ENCODE results near the gene GOLPH3L. TPM values are rescaled to one million over a fixed set of nuclear protein-coding genes. Genes with fewer than 3 reads are reported as not detected.

GOLPH3L gene
- total RNA-seq = 10 to 100 TPM; 16.2 to 23.9 (median 21.6) TPM

GRCh38 chr1:150696995-150697927 lies at the start of gene GOLPH3L:
Gene GOLPH3L (minus strand): TSS chr1:150697154. CDS start chr1:150694838, 2,316 bp downstream.
- 1% methylated on average over 18 of the region's 18 CpGs for WGBS
- H3K27me3 ChIP-seq = no peaks in the 10 kb centered on the region
- no peaks in the 10 kb centered on the region for H3K9me3 ChIP-seq
- intact Hi-C loops (cut with DNase I) = loop anchor here (10.0 kb wide), 1 partner anchor 308 kb away; the partner anchor contains the start of genes MINDY1 and PRUNE1
- H3K36me3 ChIP-seq = peaks cover 5 to 22% (median 17%) of the 10 kb centered on the region in 4 donors
- TF ChIP-seq POLR2AphosphoS5 (IDR thresholded peaks at IDR 0.05) = peak; percentile 84 to 91
- TF ChIP-seq CTCF (IDR thresholded peaks at IDR 0.05) = peak in 1 of 3 experiments; percentile 29
- no peak for TF ChIP-seq EP300 (IDR thresholded peaks at IDR 0.05)
- H3K4me3 ChIP-seq = peak within 1 kb of the TSS; percentile 66 to 75 (median 69)
- DNase-seq (ENCODE audit: extremely low spot score) = peak; percentile 97
- peak within 1 kb of the TSS; percentile 69 to 81 (median 78) for H3K27ac ChIP-seq (replicated peaks in 1 of 4)
- H3K4me1 ChIP-seq = peaks cover 14 to 37% (median 33%) of the 10 kb centered on the region in 4 donors

GRCh38 chr1:150730130-150730721 lies 33.3 kb upstream of the GOLPH3L start:
- Histone ChIP-seq H3K27me3 (no peaks in the 10 kb centered on the region), H3K9me3 (no peaks in the 10 kb centered on the region), H3K4me3 (no peak overlapping the region), H3K27ac (replicated peaks in 1 of 4) (no peak overlapping the region), H3K36me3 (no peaks in the 10 kb centered on the region), H3K4me1 (no peaks in the 10 kb centered on the region)
- intact Hi-C loops (cut with DNase I) = no loop called here
- TF ChIP-seq POLR2AphosphoS5 (IDR thresholded peaks at IDR 0.05) (no peak), CTCF (IDR thresholded peaks at IDR 0.05) (no peak), EP300 (IDR thresholded peaks at IDR 0.05) (no peak), POLR2A (IDR thresholded peaks at IDR 0.05; ENCODE audit: low read depth) (no peak)
- DNase-seq (ENCODE audit: extremely low spot score) = peak; percentile 7
- WGBS = 77% methylated on average over 3 of the region's 3 CpGs

GRCh38 chr1:150724336-150724735 lies 27.4 kb upstream of the GOLPH3L start:
- peak; percentile 64 for DNase-seq (ENCODE audit: extremely low spot score)
- 90% methylated on average over 2 of the region's 2 CpGs for WGBS
- Histone ChIP-seq H3K27me3 (no peaks in the 10 kb centered on the region), H3K4me3 (no peak overlapping the region), H3K4me1 (no peaks in the 10 kb centered on the region), H3K27ac (replicated peaks in 1 of 4) (no peak overlapping the region), H3K36me3 (no peaks in the 10 kb centered on the region), H3K9me3 (no peaks in the 10 kb centered on the region)
- TF ChIP-seq CTCF (IDR thresholded peaks at IDR 0.05) (no peak), EP300 (IDR thresholded peaks at IDR 0.05) (no peak), POLR2AphosphoS5 (IDR thresholded peaks at IDR 0.05) (no peak), POLR2A (IDR thresholded peaks at IDR 0.05; ENCODE audit: low read depth) (no peak)
- intact Hi-C loops (cut with DNase I) = no loop called here

- peak; percentile 70 for DNase-seq (ENCODE audit: extremely low spot score)
- intact Hi-C loops (cut with DNase I) = no loop called here
- H3K9me3 ChIP-seq = no peaks in the 10 kb centered on the region
- no peaks in the 10 kb centered on the region for H3K27me3 ChIP-seq
- no peak within 1 kb of the TSS for H3K4me3 ChIP-seq
- no peaks in the 10 kb centered on the region for H3K36me3 ChIP-seq
- H3K4me1 ChIP-seq = no peaks in the 10 kb centered on the region
- TF ChIP-seq EP300 (IDR thresholded peaks at IDR 0.05) (no peak), POLR2AphosphoS5 (IDR thresholded peaks at IDR 0.05) (no peak), CTCF (IDR thresholded peaks at IDR 0.05) (no peak)
- no peak within 1 kb of the TSS for H3K27ac ChIP-seq (replicated peaks in 1 of 4)
- 96% methylated on average over 24 of the region's 24 CpGs for WGBS
Measured at GRCh38 chr1:150720703-150721102, 23.7 kb upstream of the GOLPH3L start, which contains the start of gene HORMAD1. Gene HORMAD1 (minus strand): TSS chr1:150720895. CDS start chr1:150719505, 1,390 bp downstream.
